ENCODE measurements around the gene IAH1.
A peak's percentile ranks its signal among the peaks of the same experiment; 100 is the strongest.
"Not testable (repeated sequence)": the region's sequence is repeated elsewhere in the genome, so short reads cannot be mapped to it uniquely, and the experiment has no call there.

The IAH1 gene

GRCh38 chr2:9473308-9473984, 905 bp upstream of the IAH1 start:
- no peak for DNase-seq (ENCODE audit: low read depth)

GRCh38 chr2:9473985-9474360, 378 bp upstream of the IAH1 start:
- peak; percentile 53 for DNase-seq (ENCODE audit: low read depth)

- DNase-seq (ENCODE audit: low read depth): no peak
These were observed 3.6 kb downstream of the IAH1 start for GRCh38 chr2:9477914-9478313.

DNA sequence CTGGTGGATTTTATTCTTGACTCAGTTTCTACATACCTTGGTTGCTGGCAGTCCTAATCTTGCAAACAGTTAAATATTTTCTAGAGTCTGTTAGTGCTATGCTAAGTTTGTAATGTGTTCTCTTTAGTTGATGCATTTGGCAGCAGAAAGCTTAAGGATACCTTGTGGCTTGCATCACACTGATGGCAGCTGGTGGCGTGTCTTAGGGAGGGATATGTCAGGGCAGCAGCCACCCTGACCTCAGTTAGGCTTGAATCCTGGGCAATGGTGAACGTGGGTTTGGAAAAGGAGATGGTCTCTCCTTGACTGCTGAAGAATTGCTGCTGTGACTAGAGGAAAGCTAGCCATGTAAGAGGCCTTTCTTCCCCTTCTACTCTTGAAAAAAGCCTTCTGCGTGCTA, 4.2 kb downstream of the IAH1 start:
- DNase-seq (ENCODE audit: low read depth): no peak

GRCh38 chr2:9480157-9480556, 5.8 kb downstream of the IAH1 start:
- no peak for DNase-seq (ENCODE audit: low read depth)

DNA sequence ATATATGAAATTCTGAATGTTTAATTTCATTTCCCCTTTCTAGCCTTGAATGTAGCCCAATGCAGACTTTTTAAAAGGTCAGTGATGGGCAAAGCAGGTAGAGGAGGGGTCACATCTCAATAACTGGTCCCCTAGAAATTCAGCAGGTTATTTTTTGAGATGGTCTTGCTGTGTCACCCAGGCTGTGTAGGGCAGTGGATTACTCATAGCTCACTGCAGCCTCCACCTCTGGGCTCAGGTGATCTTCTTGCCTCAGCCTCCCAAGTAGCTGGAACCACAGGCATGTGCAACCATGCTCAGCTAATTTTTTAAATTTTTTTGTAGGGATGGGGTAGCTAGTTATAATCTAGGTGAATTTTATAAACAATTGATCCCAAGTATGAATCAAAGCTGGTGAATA, 8.8 kb downstream of the IAH1 start:
- no peak for DNase-seq (ENCODE audit: low read depth)

DNA sequence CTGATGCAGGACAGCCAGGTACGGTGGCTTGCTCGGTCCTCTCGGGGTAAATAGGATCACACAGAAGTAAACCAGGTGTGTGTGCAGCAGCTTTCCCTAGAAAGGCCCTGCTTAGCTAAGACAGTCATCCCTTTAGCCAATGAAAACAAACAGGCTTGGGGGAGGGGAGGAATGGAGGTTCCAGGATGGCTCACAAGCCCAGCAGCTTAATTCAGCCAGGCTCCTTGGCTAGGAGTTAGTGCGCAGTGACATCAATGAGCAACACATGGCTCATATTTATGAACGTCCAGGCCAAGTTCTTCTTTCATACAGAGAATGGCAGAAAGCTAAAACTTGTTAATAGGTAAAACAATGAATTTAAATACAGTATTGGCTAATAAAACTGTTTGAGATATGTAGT, 10.2 kb downstream of the IAH1 start:
- no peak for DNase-seq (ENCODE audit: low read depth)

DNA sequence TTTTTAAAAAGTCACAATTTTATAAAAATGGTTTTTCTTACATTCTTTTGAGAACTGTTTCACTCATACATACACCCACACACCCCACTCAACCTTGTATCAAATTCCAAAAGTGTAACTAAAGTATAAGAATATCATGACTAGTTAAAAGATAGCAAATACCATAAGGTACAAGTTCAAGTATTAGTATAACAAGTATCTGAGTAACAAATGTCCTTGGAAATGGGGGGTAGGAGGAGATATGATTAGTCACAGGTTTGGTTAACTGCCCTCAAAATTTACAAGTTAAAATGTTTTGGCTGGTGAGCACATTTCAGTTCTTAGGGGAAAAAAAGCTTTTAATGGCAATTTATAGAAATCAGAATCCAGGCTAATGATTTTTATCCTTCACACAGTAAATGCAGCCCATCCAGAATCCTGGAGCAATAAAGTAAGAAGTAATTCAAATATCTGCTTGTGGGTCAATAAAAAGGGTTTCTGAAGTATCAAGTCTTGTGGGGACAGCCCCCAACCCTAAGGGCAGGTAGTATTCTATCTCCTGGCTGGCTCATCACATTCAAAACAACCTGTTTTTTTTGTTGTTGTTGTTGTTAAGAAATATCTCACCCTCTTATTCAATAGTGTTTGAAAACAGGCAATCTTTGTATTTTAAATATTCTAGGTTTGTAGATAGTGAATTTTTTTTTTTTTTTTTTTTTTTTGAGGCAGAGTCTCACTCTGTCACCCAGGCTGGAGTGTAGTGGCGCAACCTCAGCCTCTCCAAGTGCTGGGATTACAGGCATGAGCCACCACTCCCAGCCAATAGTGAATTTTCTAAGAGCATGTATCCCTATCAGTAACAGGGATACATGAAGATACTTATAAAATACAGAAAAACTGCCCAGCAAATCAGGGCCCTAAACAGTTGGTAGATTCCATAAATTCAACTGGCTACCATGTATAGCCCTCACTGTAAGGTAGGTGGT, 14.5 kb downstream of the IAH1 start:
- DNase-seq (ENCODE audit: low read depth): no peak

DNA sequence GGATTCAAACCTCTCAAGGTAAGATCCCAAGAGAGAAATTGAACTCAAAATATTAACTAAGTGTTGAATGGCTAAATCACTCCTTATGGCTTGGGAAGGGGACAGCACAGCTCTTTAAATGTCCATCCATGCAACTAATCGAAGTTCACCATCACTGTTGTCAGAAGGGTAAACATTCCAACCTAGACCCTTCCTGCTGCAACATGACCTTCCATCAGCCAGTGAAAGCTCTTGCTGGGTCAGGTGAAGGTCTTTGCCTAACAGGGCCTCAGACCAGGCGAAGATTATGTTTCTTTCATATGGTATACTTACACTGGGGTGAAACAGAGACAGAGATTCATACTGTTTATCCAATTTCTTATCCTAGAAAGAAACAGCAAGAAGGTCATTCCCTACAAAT, 16.4 kb downstream of the IAH1 start:
- no peak for DNase-seq (ENCODE audit: low read depth)

DNA sequence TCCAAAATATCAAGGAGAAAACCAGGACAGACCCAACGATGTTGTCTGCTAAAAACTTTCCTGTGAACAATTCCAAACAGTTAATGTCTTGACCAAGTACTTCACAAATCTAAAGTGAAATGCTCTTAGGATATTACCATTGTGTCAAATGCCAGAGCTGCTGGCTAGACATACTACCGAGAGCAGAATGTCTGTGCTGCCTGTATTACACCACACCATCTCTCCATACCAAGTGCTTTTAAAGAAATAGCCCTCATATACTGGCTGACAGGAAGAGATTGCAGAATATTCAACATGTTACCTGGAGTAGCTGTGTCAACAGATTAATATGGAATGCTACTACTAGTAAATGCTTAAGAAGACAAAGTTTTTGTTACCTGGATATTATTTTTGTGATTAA, 18.6 kb downstream of the IAH1 start:
- DNase-seq (ENCODE audit: low read depth): no peak

GRCh38 chr2:9493478-9493877, 19.1 kb downstream of the IAH1 start:
- DNase-seq (ENCODE audit: low read depth): no peak

DNA sequence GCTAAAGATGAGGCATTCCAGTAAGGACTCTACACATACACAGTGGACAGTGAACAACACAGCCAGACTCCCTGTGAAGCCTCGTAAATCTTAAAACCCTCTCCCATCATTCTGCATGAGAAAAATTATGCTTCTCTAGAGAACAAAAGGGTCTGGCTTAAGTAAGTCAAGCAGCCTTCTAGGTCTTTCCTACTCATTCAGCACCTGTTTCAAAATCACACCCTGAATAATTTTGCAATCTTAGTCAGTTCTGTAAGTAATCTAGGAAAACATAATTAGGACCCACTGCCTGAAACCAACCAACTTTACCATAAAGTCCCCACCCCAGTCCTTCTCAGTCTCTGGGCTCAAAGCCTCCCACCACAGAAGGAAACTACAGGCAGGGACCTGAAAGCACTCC, 19.7 kb downstream of the IAH1 start:
- DNase-seq (ENCODE audit: low read depth): no peak

DNA sequence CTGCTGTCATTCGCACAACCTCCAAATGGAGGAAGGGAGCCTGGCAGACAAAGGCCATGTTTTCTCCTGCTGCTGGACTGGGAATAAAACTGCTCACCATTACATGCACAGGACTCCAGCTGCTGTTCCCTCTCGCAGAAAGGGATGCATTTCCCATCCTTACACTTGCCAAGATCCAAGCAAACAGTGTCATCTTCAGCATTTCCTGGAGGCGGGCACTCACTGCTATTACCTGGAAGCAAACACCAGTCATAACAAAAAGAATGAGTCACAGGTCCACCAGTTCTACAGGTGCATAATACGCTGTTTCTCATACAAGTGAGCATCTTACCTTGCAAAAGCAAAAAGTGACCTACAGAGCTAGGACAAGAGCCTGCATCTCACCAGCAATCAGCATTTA, 22.7 kb downstream of the IAH1 start:
- DNase-seq (ENCODE audit: low read depth): no peak

DNA sequence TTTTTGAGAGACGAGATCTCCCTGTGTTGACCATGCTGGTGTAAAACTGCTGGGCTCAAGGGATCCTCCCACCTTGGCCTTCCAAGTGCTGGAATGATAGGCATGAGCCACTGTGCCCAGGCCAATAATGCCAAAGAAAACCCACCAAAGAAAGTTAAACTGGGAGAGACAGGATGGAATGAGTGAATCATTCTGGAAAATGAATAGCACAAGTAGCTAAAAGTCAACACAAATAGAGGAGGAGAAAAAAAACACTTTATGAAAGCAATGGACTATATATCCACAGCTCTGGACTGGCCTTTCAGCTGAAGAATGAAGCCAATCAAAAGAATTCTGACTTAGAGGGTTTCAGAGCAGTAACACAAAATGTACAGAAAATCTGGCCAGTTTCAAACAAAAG, 23.9 kb downstream of the IAH1 start:
- no peak for DNase-seq (ENCODE audit: low read depth)

- DNase-seq (ENCODE audit: low read depth): no peak
These were observed 34.6 kb downstream of the IAH1 start for GRCh38 chr2:9508931-9509330.

DNA sequence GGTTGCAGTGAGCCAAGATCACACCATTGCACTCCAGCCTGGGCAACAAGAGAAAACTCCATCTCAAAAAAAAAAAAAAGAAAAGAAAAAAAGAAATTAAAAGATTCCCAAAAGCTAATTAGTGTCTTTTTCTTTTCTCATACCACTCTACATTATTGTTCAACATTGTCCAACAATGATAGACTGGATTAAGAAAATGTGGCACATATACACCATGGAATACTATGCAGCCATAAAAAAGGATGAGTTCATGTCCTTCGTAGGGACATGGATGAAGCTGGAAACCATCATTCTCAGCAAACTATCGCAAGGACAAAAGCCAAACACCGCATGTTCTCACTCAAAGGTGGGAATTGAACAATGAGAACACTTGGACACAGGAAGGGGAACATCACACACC, 39.6 kb downstream of the IAH1 start:
- DNase-seq (ENCODE audit: low read depth): not testable (repeated sequence)

- DNase-seq (ENCODE audit: low read depth): no peak
These were observed 42.9 kb downstream of the IAH1 start for GRCh38 chr2:9517118-9517782.

DNA sequence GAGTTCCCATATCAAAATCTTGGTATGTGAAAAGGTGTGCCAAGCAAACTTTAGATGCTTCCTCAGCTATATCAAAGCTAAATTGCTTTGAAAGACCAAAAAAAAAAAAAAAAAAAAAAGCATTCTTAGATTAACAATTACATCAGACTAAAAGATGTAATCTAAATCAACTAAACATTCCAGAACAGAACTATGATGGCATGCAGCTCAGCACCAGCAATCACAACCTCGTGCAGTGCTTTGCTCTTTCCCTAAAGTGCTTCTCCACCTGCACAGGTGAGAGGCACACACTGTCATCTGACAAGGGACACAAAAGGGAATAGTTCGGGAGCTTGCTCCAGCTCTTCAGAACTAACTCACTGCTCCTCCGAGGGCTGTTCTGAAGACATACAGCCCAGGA, 43.8 kb downstream of the IAH1 start:
- no peak for DNase-seq (ENCODE audit: low read depth)

- no peak for DNase-seq (ENCODE audit: low read depth)
These were observed 44.4 kb downstream of the IAH1 start for GRCh38 chr2:9518780-9519179.

- no peak for DNase-seq (ENCODE audit: low read depth)
These were observed 44.9 kb downstream of the IAH1 start for GRCh38 chr2:9519250-9519649.

DNA sequence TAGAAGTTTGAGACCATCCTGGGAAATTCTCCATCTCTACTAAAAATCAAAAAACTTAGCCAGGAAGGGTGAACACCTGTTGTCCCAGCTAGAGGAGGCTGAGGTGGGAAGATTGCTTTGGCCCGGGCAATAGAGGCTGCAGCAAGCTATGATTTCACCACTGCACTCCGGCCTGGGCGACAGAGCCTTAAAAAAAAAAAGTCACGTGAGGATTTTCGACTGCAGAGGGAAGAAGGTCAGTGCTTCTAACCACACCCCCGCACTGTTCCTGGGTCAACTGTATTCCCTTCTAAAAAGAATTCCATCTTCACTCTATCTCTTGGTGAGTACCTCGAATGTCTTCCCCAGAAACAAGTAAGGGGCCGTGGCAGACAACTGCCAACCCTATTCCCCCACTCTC, 49.9 kb downstream of the IAH1 start:
- no peak for DNase-seq (ENCODE audit: low read depth)

- DNase-seq (ENCODE audit: low read depth): no peak
These were observed 50.9 kb downstream of the IAH1 start for GRCh38 chr2:9525266-9525665.

Data from activated T-cell treated with anti-CD3 and anti-CD28 coated beads for 1 hour (primary cell).